HEK293 (cell line): Measurements from ENCODE around the gene KLHL20.

Source experiments
- MYNN ChIP-seq: fragments of 450-650 bp; formaldehyde crosslinking; IDR thresholded peaks from 2 replicates; pipeline ENCODE4 v1.5.1; 2016; ENCODE audit warnings: missing biosample characterization, missing genetic modification characterization, borderline replicate concordance
- ZNF629 ChIP-seq: fragments of 450-650 bp; formaldehyde crosslinking; IDR thresholded peaks from 2 replicates; pipeline ENCODE4 v1.5.1; 2017; ENCODE audit warnings: missing biosample characterization, missing genetic modification characterization
- ZNF785 ChIP-seq: fragments of 450-650 bp; formaldehyde crosslinking; IDR thresholded peaks from 2 replicates; pipeline ENCODE4 v1.5.1; 2016; ENCODE audit warnings: missing biosample characterization, missing genetic modification characterization
- TF ChIP-seq, protein P1 (sequence below): fragments of 450-650 bp; formaldehyde crosslinking; conservative IDR thresholded peaks from 2 replicates; pipeline ENCODE4 v1.5.1; 2016; ENCODE audit warnings: low read depth, missing biosample characterization, missing genetic modification characterization

DNA sequence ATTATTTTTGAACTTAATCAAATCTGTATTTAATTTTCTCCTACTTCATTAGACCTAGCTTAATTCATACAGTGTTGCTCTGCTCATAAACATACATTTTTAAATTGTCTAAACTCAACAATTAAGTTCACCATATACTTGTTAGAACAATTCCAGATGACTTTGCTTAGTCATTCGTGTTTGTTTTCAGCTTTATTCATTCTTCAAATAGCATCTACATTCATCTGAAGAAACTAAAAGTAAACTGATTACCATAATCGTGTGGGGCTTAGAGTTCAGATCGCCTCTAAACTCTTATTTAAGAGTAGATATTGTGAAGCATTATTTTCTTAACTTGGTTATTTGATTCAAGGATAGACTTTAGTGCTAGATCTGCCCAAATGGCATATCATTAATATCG is 34.4 kb downstream of the KLHL20 start:
- no peak for TF ChIP-seq ZNF629 (tag by site-specific recombination)
- TF ChIP-seq, protein P1, sequence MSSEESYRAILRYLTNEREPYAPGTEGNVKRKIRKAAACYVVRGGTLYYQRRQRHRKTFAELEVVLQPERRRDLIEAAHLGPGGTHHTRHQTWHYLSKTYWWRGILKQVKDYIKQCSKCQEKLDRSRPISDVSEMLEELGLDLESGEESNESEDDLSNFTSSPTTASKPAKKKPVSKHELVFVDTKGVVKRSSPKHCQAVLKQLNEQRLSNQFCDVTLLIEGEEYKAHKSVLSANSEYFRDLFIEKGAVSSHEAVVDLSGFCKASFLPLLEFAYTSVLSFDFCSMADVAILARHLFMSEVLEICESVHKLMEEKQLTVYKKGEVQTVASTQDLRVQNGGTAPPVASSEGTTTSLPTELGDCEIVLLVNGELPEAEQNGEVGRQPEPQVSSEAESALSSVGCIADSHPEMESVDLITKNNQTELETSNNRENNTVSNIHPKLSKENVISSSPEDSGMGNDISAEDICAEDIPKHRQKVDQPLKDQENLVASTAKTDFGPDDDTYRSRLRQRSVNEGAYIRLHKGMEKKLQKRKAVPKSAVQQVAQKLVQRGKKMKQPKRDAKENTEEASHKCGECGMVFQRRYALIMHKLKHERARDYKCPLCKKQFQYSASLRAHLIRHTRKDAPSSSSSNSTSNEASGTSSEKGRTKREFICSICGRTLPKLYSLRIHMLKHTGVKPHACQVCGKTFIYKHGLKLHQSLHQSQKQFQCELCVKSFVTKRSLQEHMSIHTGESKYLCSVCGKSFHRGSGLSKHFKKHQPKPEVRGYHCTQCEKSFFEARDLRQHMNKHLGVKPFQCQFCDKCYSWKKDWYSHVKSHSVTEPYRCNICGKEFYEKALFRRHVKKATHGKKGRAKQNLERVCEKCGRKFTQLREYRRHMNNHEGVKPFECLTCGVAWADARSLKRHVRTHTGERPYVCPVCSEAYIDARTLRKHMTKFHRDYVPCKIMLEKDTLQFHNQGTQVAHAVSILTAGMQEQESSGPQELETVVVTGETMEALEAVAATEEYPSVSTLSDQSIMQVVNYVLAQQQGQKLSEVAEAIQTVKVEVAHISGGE (tag by site-specific recombination), result no peak
- no peak for TF ChIP-seq ZNF785 (tag by site-specific recombination)
- TF ChIP-seq MYNN (tag by site-specific recombination), result no peak
